Stomach (tissue), 9 donors: ENCODE measurements around the gene NEK6. TPM values are rescaled to one million over a fixed set of nuclear protein-coding genes. Genes with fewer than 3 reads are reported as not detected.

Experiments used
- DNase-seq, 2 donors: peaks; one replicate each; pipeline versions ENCODE4 v3.0.0 to v3.0.0-alpha.2; 2013 to 2019
- H3K27ac ChIP-seq, 5 donors: fragments of 200-600 bp in 4 of 5; sonication (generic) in 4 of 5; one replicate each; pipeline ENCODE4 v1.5.1; 2013 to 2019; ENCODE audit warnings: mild to moderate bottlenecking in 1 of 5, moderate library complexity in 1 of 5
- H3K27me3 ChIP-seq, 3 donors: fragments of 200-600 bp; sonication (generic); one replicate each; pipeline ENCODE4 v1.5.1; 2017 to 2019; ENCODE audit warnings: mixed run types in 1 of 3
- H3K36me3 ChIP-seq, 4 donors: fragments of 200-600 bp; sonication (generic); 1 replicate in 3 of 4; 2 replicates in 1 of 4; pipeline ENCODE4 v1.5.1; 2016 to 2019
- H3K4me1 ChIP-seq, 4 donors: fragments of 200-600 bp; sonication (generic); one replicate each; pipeline ENCODE4 v1.5.1; 2016 to 2019
- H3K4me3 ChIP-seq, 4 donors: fragments of 200-600 bp; sonication (generic) in 3 of 4; one replicate each; pipeline ENCODE4 v1.5.1; 2016 to 2019; ENCODE audit warnings: mild to moderate bottlenecking in 1 of 4
- H3K9me3 ChIP-seq, 4 donors: fragments of 200-600 bp; sonication (generic); one replicate each; pipeline ENCODE4 v1.5.1; 2016 to 2019
- CTCF ChIP-seq, 7 experiments: fragments of 450-650 bp in 4 of 7; fragments of 200-600 bp in 3 of 7; sonication (generic) in 3 of 7; IDR thresholded peaks; one replicate each; pipeline ENCODE4 v1.5.1; 2016 to 2019; ENCODE audit warnings: antibody characterized with exemption in 7 of 7, control low read depth in 2 of 7, mild to moderate bottlenecking in 1 of 7
- EP300 ChIP-seq: sonication (generic); formaldehyde crosslinking; IDR thresholded peaks from one replicate; pipeline ENCODE4 v1.6.1; 2017; ENCODE audit warnings: antibody characterized with exemption
- POLR2A ChIP-seq, 4 donors: fragments of 450-650 bp; IDR thresholded peaks; one replicate each; pipeline ENCODE4 v1.6.1; 2016; ENCODE audit warnings: antibody characterized with exemption in 4 of 4, control low read depth in 2 of 4, mild to moderate bottlenecking in 1 of 4, moderate library complexity in 1 of 4
- POLR2AphosphoS5 ChIP-seq, 3 donors: sonication (generic); formaldehyde crosslinking; IDR thresholded peaks; one replicate each; pipeline ENCODE4 v1.6.1; 2016; ENCODE audit warnings: antibody characterized with exemption in 3 of 3
- WGBS, 5 donors: extraction: QIAGEN DNeasy Blood & Tissue Kit in 3 of 5; methylation state at CpG; one replicate each; pipeline versions ENCODE4 v1.1.5 to v1.1.7; 2013 to 2018; 5-methylcytosine and 5-hydroxymethylcytosine counted together
- intact Hi-C: fragments of 100-400 bp; cut with DNase I; formaldehyde crosslinking; loops from one replicate; pipeline ENCODE4 v1.15.1; 2023; ENCODE audit warnings: low total_unique reads
- polyA plus RNA-seq, 3 donors: library from polyadenylated mRNA; stranded (reverse); fragments of 200-250 nt; gene quantifications; one replicate each; pipeline ENCODE4 v1.2.3, GENCODE V29; 2013
- total RNA-seq, 5 donors: library from RNA; depleted of rRNA; stranded (reverse); fragments of >200 nt; gene quantifications; one replicate each; pipeline versions ENCODE4 v1.1.0 to v1.2.3, GENCODE V29; 2014 to 2016
- donor health status: healthy with polysubstance abuse.
- donor health status: Bipolar disorder and iron deficiency.
- donor health status: healthy.

NEK6 gene
- total and polyA plus RNA-seq, 8 donors: 6.0 to 76.8 (median 25.9) TPM

GRCh38 chr9:124359855-124360678, 102.3 kb downstream of the NEK6 start:
- no peak for DNase-seq
- TF ChIP-seq CTCF (IDR thresholded peaks at IDR 0.05): no peak
- TF ChIP-seq POLR2AphosphoS5 (IDR thresholded peaks at IDR 0.05): no peak
- TF ChIP-seq POLR2A (IDR thresholded peaks at IDR 0.05): no peak
- TF ChIP-seq EP300: no peak

DNA sequence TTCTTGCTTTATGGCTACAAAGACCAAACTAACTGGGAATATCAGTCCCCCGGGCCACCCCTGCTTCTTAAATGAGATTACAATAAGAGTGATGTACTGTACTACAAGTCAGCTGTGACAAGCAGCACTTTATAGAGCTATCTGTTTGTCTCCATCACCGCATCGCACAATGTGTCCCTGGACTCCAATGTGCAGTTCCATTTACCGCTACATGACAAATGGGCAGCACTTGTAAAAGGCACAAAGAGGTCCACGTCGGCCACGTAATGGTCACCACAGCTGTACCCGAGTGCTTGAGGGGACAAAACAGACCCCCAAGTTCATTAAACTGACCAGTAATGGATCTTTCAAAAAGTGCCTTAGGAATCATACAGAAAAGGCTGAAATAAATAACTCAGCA, 103.4 kb downstream of the NEK6 start:
- Histone ChIP-seq H3K4me3 (no peak overlapping the region), H3K36me3 (peaks cover 7 to 36% (median 32%) of the 10 kb centered on the region in 4 donors), H3K27me3 (no peaks in the 10 kb centered on the region), H3K9me3 (no peaks in the 10 kb centered on the region), H3K4me1 (peaks cover 0 to 24% (median 11%) of the 10 kb centered on the region in 4 donors), H3K27ac (no peak overlapping the region)
- TF ChIP-seq CTCF (IDR thresholded peaks at IDR 0.05): no peak
- no peak for TF ChIP-seq EP300
- no peak for TF ChIP-seq POLR2AphosphoS5 (IDR thresholded peaks at IDR 0.05)
- no peak for TF ChIP-seq POLR2A (IDR thresholded peaks at IDR 0.05)
- intact Hi-C loops: no loop called here
- no peak for DNase-seq
- 89 to 95% (median 93%) methylated on average over 8 of the region's 8 CpGs for WGBS, 5 donors

More at GRCh38 chr9:124359855-124360678, 102.3 kb downstream of the NEK6 start:
- WGBS, 5 donors: 85 to 91% (median 88%) methylated on average over 11 of the region's 11 CpGs
- Histone ChIP-seq H3K27me3 (no peaks in the 10 kb centered on the region), H3K36me3 (peaks cover 13 to 40% (median 36%) of the 10 kb centered on the region in 4 donors), H3K4me1 (peaks cover 0 to 24% (median 8%) of the 10 kb centered on the region in 4 donors), H3K4me3 (no peak overlapping the region), H3K27ac (no peak overlapping the region), H3K9me3 (no peaks in the 10 kb centered on the region)
- intact Hi-C loops: no loop called here

- no peak for DNase-seq
- TF ChIP-seq POLR2A (IDR thresholded peaks at IDR 0.05): no peak
- TF ChIP-seq POLR2AphosphoS5 (IDR thresholded peaks at IDR 0.05): no peak
- no peak for TF ChIP-seq EP300
- TF ChIP-seq CTCF (IDR thresholded peaks at IDR 0.05): no peak
- Histone ChIP-seq H3K9me3 (no peaks in the 10 kb centered on the region), H3K4me1 (peaks cover 0 to 17% (median 7%) of the 10 kb centered on the region in 4 donors), H3K36me3 (peaks cover 0 to 25% (median 17%) of the 10 kb centered on the region in 4 donors), H3K4me3 (no peak overlapping the region), H3K27ac (no peak overlapping the region), H3K27me3 (no peaks in the 10 kb centered on the region)
- intact Hi-C loops: no loop called here
- WGBS, 5 donors: 92 to 96% (median 95%) methylated on average over 21 of the region's 21 CpGs
Measured at GRCh38 chr9:124363326-124364096, 105.8 kb downstream of the NEK6 start.

DNA sequence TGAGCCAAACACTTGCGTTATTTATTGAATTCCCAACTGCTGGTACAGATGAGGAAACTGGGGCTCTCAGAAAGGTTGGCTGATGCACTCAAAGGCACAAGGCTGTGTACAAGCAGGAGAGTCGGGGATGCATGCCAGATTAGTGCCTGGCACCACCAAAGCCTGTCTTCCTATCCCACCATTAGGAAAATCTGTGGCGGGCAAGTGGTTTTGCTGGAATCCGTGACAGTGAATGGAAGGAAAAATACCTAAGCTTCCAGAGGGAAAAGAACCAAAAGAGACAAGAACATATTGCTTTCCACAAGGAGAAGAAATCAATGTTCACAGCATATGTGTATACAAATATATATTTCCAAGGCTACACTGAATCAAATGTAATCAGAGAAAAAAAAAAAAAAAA, 106.4 kb downstream of the NEK6 start:
- Histone ChIP-seq H3K27me3 (no peaks in the 10 kb centered on the region), H3K27ac (no peak overlapping the region), H3K36me3 (peaks cover 0 to 25% (median 16%) of the 10 kb centered on the region in 4 donors), H3K9me3 (no peaks in the 10 kb centered on the region), H3K4me3 (no peak overlapping the region), H3K4me1 (peaks cover 0 to 18% (median 7%) of the 10 kb centered on the region in 4 donors)
- intact Hi-C loops: no loop called here
- DNase-seq: no peak
- WGBS, 5 donors: 95 to 98% (median 96%) methylated on average over 4 of the region's 4 CpGs
- TF ChIP-seq CTCF (IDR thresholded peaks at IDR 0.05) (no peak), POLR2AphosphoS5 (IDR thresholded peaks at IDR 0.05) (no peak), POLR2A (IDR thresholded peaks at IDR 0.05) (no peak), EP300 (no peak)
